ENCODE data around the gene DNAH14.

DNA sequence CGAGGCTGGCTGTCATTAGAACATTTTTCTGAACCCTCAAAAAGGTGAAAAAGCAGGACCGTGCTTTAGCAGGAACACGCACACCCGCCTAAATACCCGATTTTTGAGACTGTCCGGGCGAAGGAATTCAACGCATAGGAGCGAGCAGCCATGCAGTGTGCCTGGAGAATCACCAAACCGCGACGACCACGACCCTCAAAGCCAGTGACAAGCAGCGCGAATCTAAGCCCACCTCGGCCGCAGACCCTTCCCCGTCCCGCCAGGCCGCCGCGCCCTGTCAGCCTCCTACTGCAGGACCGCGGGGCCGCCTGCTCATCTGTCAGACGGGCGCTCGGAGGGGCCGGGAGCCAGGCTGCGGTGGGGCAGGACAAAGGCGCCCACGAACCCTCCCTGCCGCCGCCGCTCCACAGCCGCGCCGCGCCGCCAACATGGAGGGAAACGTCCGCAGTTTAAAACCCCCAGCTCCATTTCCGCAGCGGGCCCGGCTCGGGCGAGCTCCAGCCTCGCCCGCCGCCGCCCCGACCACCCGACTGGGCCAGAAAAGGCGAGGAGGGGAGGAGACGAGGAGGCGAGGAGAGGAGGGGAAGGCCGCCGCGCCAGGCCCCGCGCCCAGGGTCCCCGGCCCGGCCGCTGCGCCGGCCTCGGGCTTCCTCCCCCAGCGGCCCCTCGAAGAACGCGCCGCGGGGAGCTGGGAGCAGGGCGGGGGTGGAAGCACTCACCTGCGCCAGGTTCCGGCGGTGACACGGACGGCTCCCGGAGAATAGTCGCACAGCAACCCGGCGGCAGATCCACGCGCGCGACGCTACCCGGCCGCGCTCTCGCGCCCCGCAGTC lies 498.0 kb downstream of the DNAH14 start, which contains the start of gene LBR:
- TF ChIP-seq, protein P1, sequence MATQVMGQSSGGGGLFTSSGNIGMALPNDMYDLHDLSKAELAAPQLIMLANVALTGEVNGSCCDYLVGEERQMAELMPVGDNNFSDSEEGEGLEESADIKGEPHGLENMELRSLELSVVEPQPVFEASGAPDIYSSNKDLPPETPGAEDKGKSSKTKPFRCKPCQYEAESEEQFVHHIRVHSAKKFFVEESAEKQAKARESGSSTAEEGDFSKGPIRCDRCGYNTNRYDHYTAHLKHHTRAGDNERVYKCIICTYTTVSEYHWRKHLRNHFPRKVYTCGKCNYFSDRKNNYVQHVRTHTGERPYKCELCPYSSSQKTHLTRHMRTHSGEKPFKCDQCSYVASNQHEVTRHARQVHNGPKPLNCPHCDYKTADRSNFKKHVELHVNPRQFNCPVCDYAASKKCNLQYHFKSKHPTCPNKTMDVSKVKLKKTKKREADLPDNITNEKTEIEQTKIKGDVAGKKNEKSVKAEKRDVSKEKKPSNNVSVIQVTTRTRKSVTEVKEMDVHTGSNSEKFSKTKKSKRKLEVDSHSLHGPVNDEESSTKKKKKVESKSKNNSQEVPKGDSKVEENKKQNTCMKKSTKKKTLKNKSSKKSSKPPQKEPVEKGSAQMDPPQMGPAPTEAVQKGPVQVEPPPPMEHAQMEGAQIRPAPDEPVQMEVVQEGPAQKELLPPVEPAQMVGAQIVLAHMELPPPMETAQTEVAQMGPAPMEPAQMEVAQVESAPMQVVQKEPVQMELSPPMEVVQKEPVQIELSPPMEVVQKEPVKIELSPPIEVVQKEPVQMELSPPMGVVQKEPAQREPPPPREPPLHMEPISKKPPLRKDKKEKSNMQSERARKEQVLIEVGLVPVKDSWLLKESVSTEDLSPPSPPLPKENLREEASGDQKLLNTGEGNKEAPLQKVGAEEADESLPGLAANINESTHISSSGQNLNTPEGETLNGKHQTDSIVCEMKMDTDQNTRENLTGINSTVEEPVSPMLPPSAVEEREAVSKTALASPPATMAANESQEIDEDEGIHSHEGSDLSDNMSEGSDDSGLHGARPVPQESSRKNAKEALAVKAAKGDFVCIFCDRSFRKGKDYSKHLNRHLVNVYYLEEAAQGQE (IDR thresholded peaks at IDR 0.05; ENCODE audit: insufficient read depth in 1 of 2, low read depth in 2 of 2, low read length in 1 of 2) = no peak
- TF ChIP-seq, protein P2, sequence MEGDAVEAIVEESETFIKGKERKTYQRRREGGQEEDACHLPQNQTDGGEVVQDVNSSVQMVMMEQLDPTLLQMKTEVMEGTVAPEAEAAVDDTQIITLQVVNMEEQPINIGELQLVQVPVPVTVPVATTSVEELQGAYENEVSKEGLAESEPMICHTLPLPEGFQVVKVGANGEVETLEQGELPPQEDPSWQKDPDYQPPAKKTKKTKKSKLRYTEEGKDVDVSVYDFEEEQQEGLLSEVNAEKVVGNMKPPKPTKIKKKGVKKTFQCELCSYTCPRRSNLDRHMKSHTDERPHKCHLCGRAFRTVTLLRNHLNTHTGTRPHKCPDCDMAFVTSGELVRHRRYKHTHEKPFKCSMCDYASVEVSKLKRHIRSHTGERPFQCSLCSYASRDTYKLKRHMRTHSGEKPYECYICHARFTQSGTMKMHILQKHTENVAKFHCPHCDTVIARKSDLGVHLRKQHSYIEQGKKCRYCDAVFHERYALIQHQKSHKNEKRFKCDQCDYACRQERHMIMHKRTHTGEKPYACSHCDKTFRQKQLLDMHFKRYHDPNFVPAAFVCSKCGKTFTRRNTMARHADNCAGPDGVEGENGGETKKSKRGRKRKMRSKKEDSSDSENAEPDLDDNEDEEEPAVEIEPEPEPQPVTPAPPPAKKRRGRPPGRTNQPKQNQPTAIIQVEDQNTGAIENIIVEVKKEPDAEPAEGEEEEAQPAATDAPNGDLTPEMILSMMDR (IDR thresholded peaks at IDR 0.05) = no peak
- no peak; the same call in 1 of the 2 replicates for TF ChIP-seq POLR2AphosphoS5 (IDR thresholded peaks at IDR 0.05; ENCODE audit: low read depth, low read length)

Measured in Panc1 (cell line).